Erythroblast (primary cell): ENCODE results near the gene GADD45GIP1.

Experiments used
- GATA1 ChIP-seq: IDR thresholded peaks from 2 replicates; pipeline ENCODE4 v1.6.1; 2011; ENCODE audit warnings: low read depth, mild to moderate bottlenecking, control low read depth, low read length, moderate library complexity
- POLR2A ChIP-seq: IDR thresholded peaks from 2 replicates; pipeline ENCODE4 v1.6.1; 2011; ENCODE audit warnings: mild to moderate bottlenecking, low read length

DNA sequence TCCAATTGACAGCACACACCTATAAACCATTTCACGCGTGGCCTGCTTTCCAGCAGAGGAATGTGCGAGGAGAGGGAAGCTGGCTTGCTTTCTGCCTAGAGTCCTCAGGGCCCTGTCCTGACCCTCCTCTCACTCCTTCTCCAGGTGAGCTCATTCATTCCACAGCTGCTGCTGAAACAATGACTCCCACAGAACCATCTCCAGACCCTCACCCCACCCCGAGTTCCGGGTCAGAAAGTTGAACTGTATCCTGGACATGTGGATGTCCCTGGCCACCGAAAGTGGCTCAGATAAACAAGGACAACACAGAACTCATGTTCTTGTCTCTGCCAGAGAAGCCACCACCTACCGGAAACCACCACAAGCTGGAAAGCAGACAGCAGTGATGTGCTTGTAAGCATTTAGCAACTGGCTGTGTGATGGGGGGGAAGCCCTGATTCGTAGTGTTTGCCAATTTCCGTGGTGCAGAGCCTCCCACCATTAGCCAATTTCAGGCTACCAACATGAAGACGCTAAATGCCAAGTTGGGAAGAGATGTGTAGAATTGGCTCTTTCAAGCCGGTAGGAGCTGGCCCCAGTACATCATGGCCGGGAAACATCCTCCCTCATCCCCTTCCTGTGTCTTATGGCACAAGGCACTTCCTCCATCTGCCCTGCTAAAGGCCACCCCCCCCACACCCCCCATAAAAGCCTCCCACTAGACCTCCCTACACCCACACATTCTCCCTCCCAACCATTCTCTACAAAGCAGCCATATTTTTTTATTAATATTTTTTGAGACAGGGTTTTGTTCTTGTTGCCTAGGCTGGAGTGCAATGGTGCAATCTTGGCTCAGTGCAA lies 43.0 kb downstream of the GADD45GIP1 start:
- no peak for TF ChIP-seq POLR2A
- TF ChIP-seq GATA1 = no peak
